DND-41 (cell line): Measurements from ENCODE around the gene ASPSCR1.

ENCODE experiments used
- ATAC-seq: fragments of 200-7000 bp; cut with Tn5 transposase; 3 replicates; pipeline ENCODE4 v1.9.1; 2021; ENCODE audit warnings: low read depth; ENCODE audit not compliant: insufficient read depth
- DNase-seq: peaks from one replicate; pipeline ENCODE4 v3.0.0-alpha.2; 2020
- H2AFZ ChIP-seq: 2 replicates; pipeline ENCODE4 v1.6.0; 2012; ENCODE audit warnings: low read depth, low read length
- H3K27ac ChIP-seq: 2 replicates; pipeline ENCODE4 v1.5.1; 2012; ENCODE audit warnings: low read length, inconsistent platforms
- H3K27me3 ChIP-seq: fragments of 200-600 bp; sonication (generic); 2 replicates; pipeline ENCODE4 v1.6.0; 2012; ENCODE audit warnings: low read length, mild to moderate bottlenecking, inconsistent platforms; ENCODE audit not compliant: insufficient read depth, poor library complexity
- H3K36me3 ChIP-seq: 2 replicates; pipeline ENCODE4 v1.5.1; 2012; ENCODE audit warnings: low read length, inconsistent platforms; ENCODE audit not compliant: insufficient read depth
- H3K4me1 ChIP-seq: 2 replicates; pipeline ENCODE4 v1.5.1; 2012; ENCODE audit warnings: mild to moderate bottlenecking, low read length; ENCODE audit not compliant: insufficient read depth
- H3K4me2 ChIP-seq: 2 replicates; pipeline ENCODE4 v1.6.0; 2012; ENCODE audit warnings: mild to moderate bottlenecking, moderate library complexity, low read length, inconsistent platforms; ENCODE audit not compliant: insufficient read depth
- H3K4me3 ChIP-seq, 2 experiments: fragments of 200-600 bp in 1 of 2; shearing (Covaris generic) in 1 of 2; 2 replicates each; pipeline ENCODE4 v1.5.1; 2012 to 2016; ENCODE audit warnings: inconsistent platforms in 2 of 2, low read length in 2 of 2, mild to moderate bottlenecking in 2 of 2, low read depth in 1 of 2, moderate library complexity in 1 of 2
- H3K79me2 ChIP-seq: 2 replicates; pipeline ENCODE4 v1.6.0; 2012; ENCODE audit warnings: low read length, inconsistent platforms; ENCODE audit not compliant: insufficient read depth
- H3K9ac ChIP-seq: 2 replicates; pipeline ENCODE4 v1.6.0; 2012; ENCODE audit warnings: low read depth, mild to moderate bottlenecking, inconsistent platforms, low read length, moderate library complexity
- H3K9me3 ChIP-seq: 2 replicates; pipeline ENCODE4 v1.5.1; 2012; ENCODE audit warnings: low read length, moderate library complexity, mild to moderate bottlenecking, inconsistent platforms; ENCODE audit not compliant: insufficient read depth, severe bottlenecking
- H4K20me1 ChIP-seq: 2 replicates; pipeline ENCODE4 v1.6.0; 2012; ENCODE audit warnings: low read length; ENCODE audit not compliant: insufficient read depth
- EZH2 ChIP-seq: IDR thresholded peaks from 3 replicates; pipeline ENCODE4 v1.6.1; 2012; ENCODE audit warnings: borderline replicate concordance, low read depth, mild to moderate bottlenecking, moderate library complexity, low read length, inconsistent platforms; ENCODE audit not compliant: severe bottlenecking
- TF ChIP-seq, protein P1 (sequence below): IDR thresholded peaks from 2 replicates; pipeline ENCODE4 v1.5.1; 2012; ENCODE audit warnings: borderline replicate concordance, low read length, moderate library complexity, mild to moderate bottlenecking; ENCODE audit not compliant: poor library complexity, severe bottlenecking; ENCODE audit errors: extremely low read depth

The ASPSCR1 gene

DNA sequence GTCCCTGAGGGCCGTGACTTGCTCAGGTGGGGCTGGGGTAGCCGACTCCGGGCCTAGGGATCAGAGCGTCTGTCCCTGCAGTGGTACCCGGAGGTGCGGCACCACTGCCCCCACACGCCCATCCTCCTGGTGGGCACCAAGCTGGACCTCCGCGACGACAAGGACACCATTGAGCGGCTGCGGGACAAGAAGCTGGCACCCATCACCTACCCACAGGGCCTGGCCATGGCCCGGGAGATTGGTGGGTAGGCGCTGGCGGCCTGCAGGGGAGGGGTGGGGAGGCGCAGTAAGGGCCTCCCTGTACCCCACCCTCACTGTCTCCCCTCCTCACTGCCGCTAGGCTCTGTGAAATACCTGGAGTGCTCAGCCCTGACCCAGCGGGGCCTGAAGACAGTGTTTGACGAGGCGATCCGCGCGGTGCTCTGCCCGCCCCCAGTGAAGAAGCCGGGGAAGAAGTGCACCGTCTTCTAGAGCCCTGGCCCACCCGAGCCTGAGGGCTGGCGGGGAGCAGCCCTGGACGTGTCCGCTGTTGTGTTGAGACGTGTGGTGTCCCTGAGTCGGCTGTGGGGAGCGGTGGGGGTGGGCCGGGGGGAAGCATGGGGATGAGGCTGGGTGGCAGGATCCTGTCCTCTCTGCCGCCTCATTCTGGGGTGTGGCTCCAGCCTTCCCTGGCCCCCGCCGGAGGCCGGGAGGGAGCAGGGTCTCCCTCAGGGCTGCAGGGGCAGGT is 56.1 kb downstream of the ASPSCR1 start:
- Histone ChIP-seq H4K20me1 (peaks cover 39% of the 10 kb centered on the region), H2AFZ (no peak overlapping the region), H3K27me3 (no peaks in the 10 kb centered on the region), H3K27ac (no peak overlapping the region), H3K4me2 (no peak overlapping the region), H3K4me3 (no peak overlapping the region), H3K79me2 (peaks cover 21% of the 10 kb centered on the region), H3K4me1 (peaks cover 52% of the 10 kb centered on the region), H3K9me3 (no peaks in the 10 kb centered on the region), H3K36me3 (peaks cover 38% of the 10 kb centered on the region), H3K9ac (no peak overlapping the region)
- ATAC-seq (no peak), DNase-seq (peak; percentile 8)
- TF ChIP-seq, protein P1, sequence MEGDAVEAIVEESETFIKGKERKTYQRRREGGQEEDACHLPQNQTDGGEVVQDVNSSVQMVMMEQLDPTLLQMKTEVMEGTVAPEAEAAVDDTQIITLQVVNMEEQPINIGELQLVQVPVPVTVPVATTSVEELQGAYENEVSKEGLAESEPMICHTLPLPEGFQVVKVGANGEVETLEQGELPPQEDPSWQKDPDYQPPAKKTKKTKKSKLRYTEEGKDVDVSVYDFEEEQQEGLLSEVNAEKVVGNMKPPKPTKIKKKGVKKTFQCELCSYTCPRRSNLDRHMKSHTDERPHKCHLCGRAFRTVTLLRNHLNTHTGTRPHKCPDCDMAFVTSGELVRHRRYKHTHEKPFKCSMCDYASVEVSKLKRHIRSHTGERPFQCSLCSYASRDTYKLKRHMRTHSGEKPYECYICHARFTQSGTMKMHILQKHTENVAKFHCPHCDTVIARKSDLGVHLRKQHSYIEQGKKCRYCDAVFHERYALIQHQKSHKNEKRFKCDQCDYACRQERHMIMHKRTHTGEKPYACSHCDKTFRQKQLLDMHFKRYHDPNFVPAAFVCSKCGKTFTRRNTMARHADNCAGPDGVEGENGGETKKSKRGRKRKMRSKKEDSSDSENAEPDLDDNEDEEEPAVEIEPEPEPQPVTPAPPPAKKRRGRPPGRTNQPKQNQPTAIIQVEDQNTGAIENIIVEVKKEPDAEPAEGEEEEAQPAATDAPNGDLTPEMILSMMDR = no peak
- TF ChIP-seq EZH2 = no peak

DNA sequence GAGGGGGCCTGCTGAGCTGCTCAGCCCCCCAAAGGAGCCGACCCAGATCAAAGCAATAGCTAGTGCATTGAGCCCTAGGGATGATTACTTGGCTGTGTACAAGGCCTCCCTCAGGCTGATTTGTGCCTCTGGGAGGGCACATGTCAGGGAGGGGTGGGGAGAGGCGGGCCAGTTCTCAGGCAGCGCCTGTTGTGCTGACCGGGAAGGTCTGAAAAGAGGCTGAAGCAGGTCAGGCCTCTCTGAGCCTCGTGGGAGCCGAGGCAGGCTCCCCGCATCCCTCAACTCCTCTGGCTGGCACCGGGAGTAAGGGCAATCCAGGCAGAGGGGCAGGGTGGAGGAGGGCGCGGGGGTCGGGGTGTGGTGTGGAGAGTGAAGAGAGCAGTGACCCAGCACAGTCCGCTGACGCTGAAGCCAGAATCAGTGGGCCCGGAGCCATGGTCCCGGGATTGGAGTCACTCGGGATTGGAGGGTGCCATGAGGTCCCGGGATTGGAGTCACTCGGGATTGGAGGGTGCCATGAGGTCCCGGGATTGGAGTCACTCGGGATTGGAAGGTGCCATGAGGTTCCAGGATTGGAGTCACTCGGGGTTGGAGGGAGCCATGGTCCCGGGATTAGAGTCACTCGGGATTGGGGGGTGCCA is 57.1 kb downstream of the ASPSCR1 start:
- TF ChIP-seq EZH2 = no peak
- TF ChIP-seq, protein P1 = no peak
- ATAC-seq = no peak
- Histone ChIP-seq H3K4me1 (peaks cover 52% of the 10 kb centered on the region), H2AFZ (no peak overlapping the region), H3K9ac (no peak overlapping the region), H3K36me3 (peaks cover 36% of the 10 kb centered on the region), H3K4me3 (no peak overlapping the region), H4K20me1 (peaks cover 37% of the 10 kb centered on the region), H3K9me3 (no peaks in the 10 kb centered on the region), H3K79me2 (peaks cover 21% of the 10 kb centered on the region), H3K4me2 (no peak overlapping the region), H3K27me3 (no peaks in the 10 kb centered on the region), H3K27ac (no peak overlapping the region)
- peak; percentile 8 for DNase-seq

DNA sequence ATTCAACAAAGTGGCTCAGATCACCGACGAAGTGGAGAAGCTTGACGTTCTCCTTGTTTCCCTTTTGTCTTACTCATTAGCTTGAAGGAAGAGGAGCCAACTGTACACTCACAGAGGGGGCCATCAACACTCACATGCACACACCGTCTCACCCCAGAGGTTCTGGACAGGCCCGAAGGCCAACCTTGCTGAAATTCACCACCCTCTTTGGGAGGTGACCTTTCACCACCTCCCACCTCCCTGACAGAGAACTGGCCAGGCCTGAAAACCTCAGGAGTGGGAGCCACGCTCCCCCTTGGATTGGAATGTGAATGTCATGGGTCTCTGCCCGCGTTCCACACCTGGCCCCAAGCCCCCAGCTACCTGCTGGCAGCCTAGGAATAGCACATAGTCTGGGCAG is 58.1 kb downstream of the ASPSCR1 start:
- no peak for TF ChIP-seq EZH2
- TF ChIP-seq, protein P1 = no peak
- H3K4me2 ChIP-seq = peak overlapping the region; percentile 85; the same call in 1 of the 2 replicates
- peaks cover 42% of the 10 kb centered on the region for H3K4me1 ChIP-seq
- H3K9ac ChIP-seq = peak overlapping the region; percentile 74; the same call in 1 of the 2 replicates
- no peak for ATAC-seq
- H3K27ac ChIP-seq = no peak overlapping the region
- peaks cover 21% of the 10 kb centered on the region for H3K79me2 ChIP-seq
- no peak for DNase-seq
- no peaks in the 10 kb centered on the region for H3K27me3 ChIP-seq
- H3K36me3 ChIP-seq = peaks cover 28% of the 10 kb centered on the region
- H3K4me3 ChIP-seq = 0 out of 4 replicates have a peak overlapping the region, but pooled peaks of 1 of the 2 experiments have one; percentile 68
- peaks cover 29% of the 10 kb centered on the region for H4K20me1 ChIP-seq
- no peaks in the 10 kb centered on the region for H3K9me3 ChIP-seq
- H2AFZ ChIP-seq = no peak overlapping the region
